ENCODE measurements around the gene SH3PXD2A.

- no peak for TF ChIP-seq CTCF (IDR thresholded peaks at IDR 0.05)
- no peak for TF ChIP-seq POLR2A (IDR thresholded peaks at IDR 0.05)
Observed at GRCh38 chr10:103573205-103573487, 282.2 kb downstream of the SH3PXD2A start.

Measured in Peyer's patch (tissue), 4 donors.